HepG2 (cell line): ENCODE measurements around the gene KIF22.
"Not testable (repeated sequence)": the region's sequence is repeated elsewhere in the genome, so short reads cannot be mapped to it uniquely, and the experiment has no call there.

ENCODE experiments used
- EZH2 ChIP-seq: conservative IDR thresholded peaks from 2 replicates; pipeline ENCODE4 v1.6.1; 2012; ENCODE audit warnings: mild to moderate bottlenecking, low read depth, low read length, moderate library complexity
- IKZF1 ChIP-seq: fragments of 450-650 bp; IDR thresholded peaks from 2 replicates; pipeline ENCODE4 v1.7.1; 2016
- KDM1A ChIP-seq: IDR thresholded peaks from 2 replicates; pipeline ENCODE4 v1.6.1; 2016; ENCODE audit warnings: missing compliant biosample characterization
- MXI1 ChIP-seq: IDR thresholded peaks from 3 replicates; pipeline ENCODE4 v1.6.1; 2012; ENCODE audit warnings: low read depth, low read length, inconsistent platforms, borderline replicate concordance
- PLRG1 ChIP-seq: fragments of 450-650 bp; conservative IDR thresholded peaks from 2 replicates; pipeline ENCODE4 v1.6.1; 2016
- RBFOX2 ChIP-seq: fragments of 200-400 bp; formaldehyde crosslinking; IDR thresholded peaks from 2 replicates; pipeline ENCODE4 v1.6.1; 2017; ENCODE audit warnings: low read depth, mild to moderate bottlenecking, low read length
- ZBTB20 ChIP-seq: sonication (generic); formaldehyde crosslinking; IDR thresholded peaks from 2 replicates; pipeline ENCODE4 v1.8.1; 2023; ENCODE audit warnings: missing genetic modification reagents, low read depth, mild to moderate bottlenecking, borderline replicate concordance
- TF ChIP-seq, protein P1 (sequence below): sonication (generic); formaldehyde crosslinking; IDR thresholded peaks from 2 replicates; pipeline ENCODE4 v1.5.0; 2020; ENCODE audit warnings: mild to moderate bottlenecking, missing genetic modification reagents, moderate library complexity
- TF ChIP-seq, protein P2 (sequence below): sonication (generic); formaldehyde crosslinking; IDR thresholded peaks from 2 replicates; pipeline ENCODE4 v1.4.0; 2020; ENCODE audit warnings: missing genetic modification reagents

DNA sequence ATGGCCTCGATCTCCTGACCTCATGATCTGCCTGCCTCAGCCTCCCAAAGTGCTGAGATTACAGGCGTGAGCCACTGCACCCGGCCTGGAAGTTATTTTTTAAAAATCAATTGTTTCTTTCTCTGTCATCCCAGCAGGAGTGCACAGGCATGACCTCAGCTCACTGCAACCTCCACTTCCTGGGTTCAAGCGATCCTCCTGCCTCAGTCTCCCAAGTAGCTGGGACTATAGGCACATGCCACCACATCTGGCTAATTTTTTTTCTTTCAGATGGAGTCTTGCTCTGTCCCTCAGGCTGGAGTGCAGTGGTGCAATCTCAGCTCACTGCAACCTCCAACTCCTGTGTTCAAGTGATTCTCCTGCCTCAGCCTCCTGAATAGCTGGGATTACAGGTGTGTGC is 3.4 kb upstream of the KIF22 start:
- TF ChIP-seq, protein P1, sequence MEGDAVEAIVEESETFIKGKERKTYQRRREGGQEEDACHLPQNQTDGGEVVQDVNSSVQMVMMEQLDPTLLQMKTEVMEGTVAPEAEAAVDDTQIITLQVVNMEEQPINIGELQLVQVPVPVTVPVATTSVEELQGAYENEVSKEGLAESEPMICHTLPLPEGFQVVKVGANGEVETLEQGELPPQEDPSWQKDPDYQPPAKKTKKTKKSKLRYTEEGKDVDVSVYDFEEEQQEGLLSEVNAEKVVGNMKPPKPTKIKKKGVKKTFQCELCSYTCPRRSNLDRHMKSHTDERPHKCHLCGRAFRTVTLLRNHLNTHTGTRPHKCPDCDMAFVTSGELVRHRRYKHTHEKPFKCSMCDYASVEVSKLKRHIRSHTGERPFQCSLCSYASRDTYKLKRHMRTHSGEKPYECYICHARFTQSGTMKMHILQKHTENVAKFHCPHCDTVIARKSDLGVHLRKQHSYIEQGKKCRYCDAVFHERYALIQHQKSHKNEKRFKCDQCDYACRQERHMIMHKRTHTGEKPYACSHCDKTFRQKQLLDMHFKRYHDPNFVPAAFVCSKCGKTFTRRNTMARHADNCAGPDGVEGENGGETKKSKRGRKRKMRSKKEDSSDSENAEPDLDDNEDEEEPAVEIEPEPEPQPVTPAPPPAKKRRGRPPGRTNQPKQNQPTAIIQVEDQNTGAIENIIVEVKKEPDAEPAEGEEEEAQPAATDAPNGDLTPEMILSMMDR (CRISPR knock-in tag), result not testable (repeated sequence)
- TF ChIP-seq EZH2; IKZF1; ZBTB20 (CRISPR knock-in tag); PLRG1; KDM1A; MXI1; RBFOX2: not testable (repeated sequence)
- TF ChIP-seq, protein P2, sequence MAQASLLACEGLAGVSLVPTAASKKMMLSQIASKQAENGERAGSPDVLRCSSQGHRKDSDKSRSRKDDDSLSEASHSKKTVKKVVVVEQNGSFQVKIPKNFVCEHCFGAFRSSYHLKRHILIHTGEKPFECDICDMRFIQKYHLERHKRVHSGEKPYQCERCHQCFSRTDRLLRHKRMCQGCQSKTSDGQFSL, result not testable (repeated sequence)
